HL-60/S4 treated with retinoic acid at 250 ng/mL for 4 days and 3 days (cell line): ENCODE measurements around the gene VRK1.

Experiments used
- in situ Hi-C: fragments of 300-500 bp; cut with MboI; formaldehyde crosslinking; loops from 2 replicates; pipeline ENCODE4 v1.7.0; 2022; ENCODE audit warnings: low sequenced_read_pairs

VRK1 gene

GRCh38 chr14:96821501-96821900, 24.3 kb downstream of the VRK1 start:
- in situ Hi-C loops = no loop called here

DNA sequence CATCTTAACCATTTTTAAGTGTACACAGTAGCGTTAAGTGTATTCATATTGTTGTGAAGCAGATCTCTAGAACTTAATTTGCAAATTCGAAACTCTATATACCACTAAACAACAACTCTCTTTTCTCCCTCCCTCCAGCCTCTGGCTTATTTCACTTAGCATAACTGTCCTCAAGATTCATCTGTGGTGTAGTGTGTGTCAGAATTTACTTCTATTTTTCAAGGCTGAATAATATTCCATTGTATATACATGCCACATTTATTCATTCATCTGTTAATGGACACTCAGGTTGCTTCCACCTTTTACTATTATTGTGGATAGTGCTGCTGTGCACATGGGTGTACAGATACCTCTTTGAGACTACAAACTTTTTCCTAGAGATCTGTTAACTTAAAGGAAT, 26.5 kb downstream of the VRK1 start:
- in situ Hi-C loops = no loop called here

DNA sequence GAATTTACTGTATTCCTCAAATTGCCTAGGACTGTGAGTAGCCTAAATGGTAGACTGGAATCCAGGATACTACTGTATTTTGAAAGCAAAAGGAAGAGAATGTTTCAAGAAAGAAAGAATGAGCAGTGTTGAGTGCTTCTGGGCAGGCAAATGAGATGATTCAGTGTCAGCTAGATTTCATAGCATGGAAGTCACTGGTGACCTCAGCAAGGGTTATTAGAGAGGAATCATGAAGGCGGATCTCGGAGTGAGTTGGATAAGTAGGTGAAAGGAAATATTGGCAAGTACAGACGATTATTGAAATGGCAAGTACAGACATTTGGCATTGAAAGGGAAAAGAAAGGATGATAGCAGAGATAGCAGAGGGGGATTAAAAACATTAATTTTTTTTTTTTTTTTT, 27.1 kb downstream of the VRK1 start:
- in situ Hi-C loops = no loop called here

DNA sequence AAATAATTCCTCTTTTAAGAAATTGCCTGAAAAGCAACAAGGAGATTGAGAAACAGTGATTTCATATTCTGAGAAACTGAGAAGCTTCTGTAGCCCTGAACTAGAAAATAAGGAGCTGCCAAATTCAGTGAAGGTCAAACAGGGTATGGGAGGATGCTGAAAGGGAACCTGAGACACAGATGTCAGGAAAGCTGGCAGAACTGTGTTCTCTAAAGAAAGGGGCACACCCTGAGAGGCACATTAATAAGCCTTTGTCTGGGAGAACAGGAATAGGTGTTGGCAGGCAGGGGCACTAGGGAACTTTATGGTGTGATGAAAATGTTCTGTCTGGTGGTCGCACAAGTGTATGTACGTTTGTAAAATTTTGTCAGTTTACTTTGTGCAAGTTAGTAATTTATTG, 29.6 kb downstream of the VRK1 start:
- in situ Hi-C loops = no loop called here

- in situ Hi-C loops = no loop called here
Measured at GRCh38 chr14:96827290-96827689, 30.1 kb downstream of the VRK1 start.

DNA sequence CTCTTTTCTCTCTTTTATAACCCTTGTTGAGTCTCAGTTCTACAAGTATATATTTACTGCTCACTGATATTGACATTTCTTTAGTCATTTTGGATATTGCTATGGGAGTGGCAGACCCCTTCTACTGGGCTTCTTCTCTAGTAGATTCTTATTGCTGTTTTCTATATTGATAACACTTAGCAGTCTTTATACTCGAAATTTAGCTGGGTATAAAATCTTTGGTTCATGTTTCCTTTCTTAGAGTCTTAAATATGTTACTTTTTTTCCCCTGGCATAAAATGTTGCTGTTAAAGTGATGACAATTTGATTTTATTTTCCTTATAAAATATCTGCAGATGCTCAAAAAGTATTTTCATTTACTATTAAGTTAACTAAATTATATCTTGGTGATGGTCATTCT, 32.6 kb downstream of the VRK1 start:
- in situ Hi-C loops = no loop called here

DNA sequence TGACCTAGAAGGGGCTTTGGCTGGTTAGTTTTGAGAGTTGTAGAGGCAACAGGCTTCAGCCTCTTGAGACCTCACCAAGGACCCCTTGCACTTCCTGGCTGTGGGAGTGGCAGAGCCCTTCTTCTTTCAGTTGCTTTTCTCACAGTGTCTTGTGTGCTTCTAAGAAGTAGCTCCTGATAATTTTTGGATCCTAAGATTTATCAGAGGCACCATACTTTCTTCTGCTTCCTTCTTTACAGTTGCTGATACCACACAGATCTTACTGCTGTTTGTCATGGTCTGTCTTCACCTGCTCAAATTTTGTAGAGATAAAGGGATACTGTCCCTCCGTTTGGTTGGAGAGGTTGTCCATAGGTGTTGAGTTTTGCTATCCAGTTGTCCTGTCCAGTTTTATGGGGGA, 33.8 kb downstream of the VRK1 start:
- in situ Hi-C loops = no loop called here

DNA sequence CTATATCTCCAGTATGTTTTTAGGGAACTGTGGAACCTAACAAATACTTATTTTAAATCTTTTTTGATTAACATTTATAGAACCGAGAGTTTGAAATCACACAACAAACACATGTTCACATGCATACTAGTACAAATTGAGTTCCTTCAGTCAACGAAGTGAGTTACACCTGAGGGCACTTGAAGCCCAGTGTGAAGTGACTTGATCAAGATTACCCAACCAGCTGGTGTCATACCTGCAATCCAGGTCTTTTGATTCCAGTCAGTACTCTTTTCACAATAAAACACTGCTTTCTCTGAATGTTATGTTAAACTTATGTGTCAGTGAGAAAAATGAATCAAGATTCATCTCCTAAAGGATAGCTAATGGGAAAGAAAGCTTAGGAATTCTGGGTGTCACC, 35.2 kb downstream of the VRK1 start:
- in situ Hi-C loops = no loop called here

DNA sequence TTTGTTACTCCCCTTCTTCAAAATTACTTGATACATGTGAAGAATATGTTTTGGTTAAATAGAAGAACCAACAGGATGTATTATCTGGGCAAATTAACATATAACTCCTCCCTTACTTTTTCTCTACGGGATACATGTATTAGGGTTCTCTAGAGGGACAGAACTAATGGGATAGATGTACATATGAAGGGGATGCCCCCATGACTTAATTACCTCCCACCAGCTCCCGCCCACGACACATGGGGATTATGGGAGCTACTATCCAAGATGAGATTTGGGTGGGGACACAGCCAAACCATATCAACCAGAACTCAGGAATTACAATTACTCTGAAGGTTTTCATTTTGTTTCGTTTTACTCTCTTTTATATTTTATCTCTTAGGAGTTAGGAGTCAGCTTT, 41.3 kb downstream of the VRK1 start:
- in situ Hi-C loops = no loop called here

DNA sequence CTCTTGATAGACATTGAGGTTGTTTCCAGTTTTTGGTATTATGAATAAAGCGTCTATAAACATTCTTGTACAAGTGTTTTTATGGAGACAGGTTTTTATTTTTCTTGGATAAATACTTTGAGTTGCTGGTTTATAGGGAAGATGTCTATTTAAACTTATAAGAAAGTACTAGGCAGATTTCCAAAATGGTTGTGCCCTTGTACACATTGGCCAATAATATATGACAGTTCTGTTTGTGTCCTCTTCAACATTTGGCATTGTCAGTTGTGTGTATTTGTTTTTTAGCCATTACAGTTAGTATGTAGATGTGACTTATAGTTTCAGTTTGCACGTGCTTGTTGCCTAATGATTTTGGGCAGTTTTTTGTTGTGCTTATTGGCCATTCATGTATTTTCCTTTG, 42.1 kb downstream of the VRK1 start:
- in situ Hi-C loops = no loop called here

- in situ Hi-C loops = no loop called here
Measured at GRCh38 chr14:96843137-96843536, 46.0 kb downstream of the VRK1 start.

GRCh38 chr14:96844857-96845570, 47.8 kb downstream of the VRK1 start:
- in situ Hi-C loops = no loop called here

DNA sequence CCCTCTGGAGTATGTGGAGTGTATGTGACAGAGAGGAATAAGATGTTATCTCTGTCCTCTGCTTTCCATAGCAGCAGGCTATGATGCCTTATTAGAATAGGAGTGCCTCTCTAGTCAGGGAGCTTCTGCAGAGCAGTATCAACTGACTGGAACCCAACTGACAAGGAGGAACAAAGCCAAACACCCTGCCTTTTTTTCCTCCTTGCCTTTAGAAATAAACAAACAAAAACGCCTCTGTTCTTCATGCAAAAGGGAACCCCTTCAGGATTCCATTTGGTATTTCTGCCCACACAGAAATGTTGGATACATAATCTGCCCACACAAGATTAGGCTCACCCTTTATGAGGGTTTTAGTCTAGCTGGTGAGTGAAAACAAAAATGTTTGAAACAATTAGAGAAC, 50.3 kb downstream of the VRK1 start:
- in situ Hi-C loops = no loop called here

GRCh38 chr14:96848011-96848410, 50.8 kb downstream of the VRK1 start:
- in situ Hi-C loops = no loop called here

DNA sequence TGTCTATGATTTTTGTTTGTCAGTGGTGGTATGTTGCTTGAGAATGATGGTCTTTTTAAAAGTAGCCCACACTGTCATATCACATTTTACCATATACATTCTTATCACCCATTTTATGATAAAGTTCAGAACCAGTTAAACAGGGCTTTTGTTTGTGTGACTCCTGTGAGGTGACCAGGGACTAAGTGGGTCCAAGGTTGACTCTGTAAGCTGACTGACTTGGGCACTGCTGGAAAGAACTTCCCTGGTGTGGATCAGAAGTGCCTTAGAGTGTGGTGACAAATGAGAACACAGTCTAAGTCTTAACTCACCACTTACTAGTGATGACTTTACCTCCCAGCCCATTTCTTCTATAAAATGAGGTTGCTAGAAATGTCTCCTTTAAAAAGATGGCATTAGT, 52.6 kb downstream of the VRK1 start:
- in situ Hi-C loops = no loop called here

DNA sequence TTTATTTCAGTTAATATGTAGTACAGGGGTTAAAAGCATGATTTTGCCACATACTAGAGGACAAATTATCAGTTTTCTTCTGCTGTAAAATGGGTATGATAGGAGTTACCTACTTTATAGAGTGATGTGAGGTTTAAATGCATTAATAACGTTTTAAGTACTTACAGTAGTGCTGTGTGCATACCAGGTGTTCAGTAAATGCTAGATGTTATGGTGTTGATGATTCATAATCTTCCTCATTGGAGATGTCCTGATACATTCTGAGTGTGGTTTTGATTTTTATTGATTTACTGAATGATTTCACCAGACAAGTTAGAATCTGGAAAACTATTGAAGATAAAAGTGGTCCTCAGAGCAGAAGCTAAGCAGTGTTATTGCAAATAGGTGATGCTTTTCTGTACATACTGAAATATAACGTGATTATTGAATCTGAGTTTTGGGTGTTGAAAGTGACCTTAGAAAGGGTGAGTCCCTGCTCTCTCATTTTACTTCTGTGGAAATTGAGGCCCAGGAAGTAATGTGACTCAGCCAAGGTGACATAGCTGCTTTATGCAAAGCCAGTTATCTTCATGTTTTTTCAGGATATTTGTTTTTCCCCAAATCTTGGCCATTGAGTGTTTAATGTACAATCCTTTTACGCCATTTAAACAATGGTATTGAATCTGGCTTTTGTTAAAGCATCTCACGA, 54.7 kb downstream of the VRK1 start:
- in situ Hi-C loops = no loop called here

- in situ Hi-C loops = no loop called here
Measured at GRCh38 chr14:96852823-96853422, 55.7 kb downstream of the VRK1 start.

GRCh38 chr14:96858643-96859042, 61.5 kb downstream of the VRK1 start:
- in situ Hi-C loops = no loop called here

GRCh38 chr14:96861568-96862310, 64.6 kb downstream of the VRK1 start:
- in situ Hi-C loops = no loop called here

- in situ Hi-C loops = no loop called here
Measured at GRCh38 chr14:96863327-96863985, 66.3 kb downstream of the VRK1 start.

DNA sequence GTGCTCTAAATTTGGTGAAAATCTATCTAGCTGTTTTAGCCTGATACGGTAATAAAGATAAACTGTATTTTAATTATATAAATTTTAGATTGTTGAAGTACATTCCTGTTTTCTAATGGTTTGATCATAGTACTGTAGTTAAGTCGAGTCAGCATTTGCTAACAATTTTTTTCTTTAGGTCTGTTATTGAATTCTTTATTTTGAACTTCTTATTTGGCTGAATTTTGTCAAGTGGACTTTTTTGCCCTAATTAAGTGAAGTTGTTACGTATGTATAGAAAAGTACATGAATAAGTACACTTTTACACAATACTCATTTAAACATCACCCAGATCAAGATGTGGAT, 66.8 kb downstream of the VRK1 start:
- in situ Hi-C loops = no loop called here
